Measurements from ENCODE around the gene TOB1. TPM values are rescaled to one million over a fixed set of nuclear protein-coding genes. Genes with fewer than 3 reads are reported as not detected.

TOB1 gene
- total RNA-seq, 1 donor from 2014 or later = 101 TPM

GRCh38 chr17:50845240-50846147 lies 20.7 kb downstream of the TOB1 start:
- peak overlapping the region; percentile 84 for H3K27ac ChIP-seq (replicated peaks)
- DNase-seq = no peak
- intact Hi-C loops (cut with micrococcal nuclease) = loop anchor here (10.0 kb wide), 1 partner anchor 301 kb away; the partner anchor contains the start of gene SPATA20

GRCh38 chr17:50844117-50844700 lies 21.9 kb downstream of the TOB1 start:
- intact Hi-C loops (cut with micrococcal nuclease) = loop anchor here (10.0 kb wide), 1 partner anchor 299 kb away; the partner anchor contains the start of gene SPATA20
- no peak for TF ChIP-seq CTCF (IDR thresholded peaks at IDR 0.05; ENCODE audit: borderline replicate concordance)
- Histone ChIP-seq H3K27ac (replicated peaks) (peak overlapping the region; percentile 84), H3K4me1 (peaks cover 25% of the 10 kb centered on the region), H3K9me3 (replicated peaks) (no peaks in the 10 kb centered on the region), H3K36me3 (no peaks in the 10 kb centered on the region), H3K27me3 (ENCODE audit: low read depth) (no peaks in the 10 kb centered on the region), H3K4me3 (no peak overlapping the region)
- no peak for DNase-seq

More at GRCh38 chr17:50845240-50846147, 20.7 kb downstream of the TOB1 start:
- no peaks in the 10 kb centered on the region for H3K36me3 ChIP-seq
- TF ChIP-seq CTCF (IDR thresholded peaks at IDR 0.05; ENCODE audit: borderline replicate concordance) = no peak
- H3K27me3 ChIP-seq (ENCODE audit: low read depth) = no peaks in the 10 kb centered on the region
- no peak overlapping the region for H3K4me3 ChIP-seq
- H3K4me1 ChIP-seq = peaks cover 25% of the 10 kb centered on the region
- H3K9me3 ChIP-seq (replicated peaks) = no peaks in the 10 kb centered on the region

GRCh38 chr17:50843150-50843905 lies 22.8 kb downstream of the TOB1 start:
- DNase-seq = no peak
- H3K9me3 ChIP-seq (replicated peaks) = no peaks in the 10 kb centered on the region
- H3K36me3 ChIP-seq = no peaks in the 10 kb centered on the region
- peaks cover 25% of the 10 kb centered on the region for H3K4me1 ChIP-seq
- no peak for TF ChIP-seq CTCF (IDR thresholded peaks at IDR 0.05; ENCODE audit: borderline replicate concordance)
- no peaks in the 10 kb centered on the region for H3K27me3 ChIP-seq (ENCODE audit: low read depth)
- intact Hi-C loops (cut with micrococcal nuclease) = loop anchor here (2.0 to 10.0 kb wide), 2 partner anchors 59 to 299 kb away; partner anchors contain the start of gene SPATA20
- H3K4me3 ChIP-seq = no peak overlapping the region
- H3K27ac ChIP-seq (replicated peaks) = no peak overlapping the region

- no peak overlapping the region for H3K4me3 ChIP-seq
- H3K4me1 ChIP-seq = peaks cover 20% of the 10 kb centered on the region
- no peak for TF ChIP-seq CTCF (IDR thresholded peaks at IDR 0.05; ENCODE audit: borderline replicate concordance)
- no peaks in the 10 kb centered on the region for H3K9me3 ChIP-seq (replicated peaks)
- DNase-seq = no peak
- intact Hi-C loops (cut with micrococcal nuclease) = loop anchor here (2.0 to 10.0 kb wide), 2 partner anchors 58 to 298 kb away; partner anchors contain the start of gene SPATA20
- H3K27me3 ChIP-seq (ENCODE audit: low read depth) = no peaks in the 10 kb centered on the region
- H3K27ac ChIP-seq (replicated peaks) = no peak overlapping the region
- H3K36me3 ChIP-seq = no peaks in the 10 kb centered on the region
Measured at GRCh38 chr17:50842506-50843149, 23.5 kb downstream of the TOB1 start.
